ENCODE data around the gene GPRC5C. TPM values are rescaled to one million over a fixed set of nuclear protein-coding genes. Genes with fewer than 3 reads are reported as not detected.

The GPRC5C gene
- total RNA-seq, 4 donors from 2014 or later = 73.2 to 194 (median 163) TPM

- Histone ChIP-seq H3K4me1 (peaks cover 37 to 79% of the 10 kb centered on the region in 2 donors), H3K27ac (peak overlapping the region in 1 of 3 donors; percentile 24), H3K27me3 (no peaks in the 10 kb centered on the region), H3K9me3 (no peaks in the 10 kb centered on the region), H3K36me3 (no peaks in the 10 kb centered on the region), H3K4me3 (replicated peaks in 1 of 3) (no peak overlapping the region)
- intact Hi-C loops (cut with DNase I) = loop anchor here (5.0 kb wide), 1 partner anchor 239 kb away; the partner anchor contains the start of gene TTYH2
- TF ChIP-seq POLR2A (IDR thresholded peaks at IDR 0.05) (no peak), CTCF (IDR thresholded peaks at IDR 0.05) (no peak)
- 85 to 90% methylated on average over 12 to 13 of the region's 13 CpGs for WGBS, 2 donors
- no peak for DNase-seq
Observed at GRCh38 chr17:74450925-74451403, 19.1 kb downstream of the GPRC5C start.

- Histone ChIP-seq H3K27ac (peak overlapping the region in 2 of 3 donors; percentile 15 to 29), H3K27me3 (no peaks in the 10 kb centered on the region), H3K9me3 (no peaks in the 10 kb centered on the region), H3K4me1 (peaks cover 34 to 73% of the 10 kb centered on the region in 2 donors), H3K36me3 (no peaks in the 10 kb centered on the region), H3K4me3 (replicated peaks in 1 of 3) (no peak overlapping the region)
- WGBS, 2 donors = 82% methylated on average over 5 to 6 of the region's 6 CpGs
- no peak for TF ChIP-seq CTCF (IDR thresholded peaks at IDR 0.05)
- no peak for TF ChIP-seq POLR2A (IDR thresholded peaks at IDR 0.05)
- DNase-seq = no peak
- intact Hi-C loops (cut with DNase I) = loop anchor here (5.0 kb wide), 1 partner anchor 239 kb away; the partner anchor contains the start of gene TTYH2
Observed at GRCh38 chr17:74451557-74451956, 19.7 kb downstream of the GPRC5C start.

- peak overlapping the region; percentile 53 to 92 (median 77) for H3K27ac ChIP-seq
- no peaks in the 10 kb centered on the region for H3K27me3 ChIP-seq
- TF ChIP-seq POLR2A (IDR thresholded peaks at IDR 0.05) (no peak), CTCF (IDR thresholded peaks at IDR 0.05) (no peak)
- no peaks in the 10 kb centered on the region for H3K9me3 ChIP-seq
- intact Hi-C loops (cut with DNase I) = loop anchor here (5.0 kb wide), 1 partner anchor 240 kb away; the partner anchor contains the start of gene TTYH2
- DNase-seq = no peak
- H3K4me3 ChIP-seq (replicated peaks in 1 of 3) = no peak overlapping the region
- peaks cover 27 to 69% of the 10 kb centered on the region in 2 donors for H3K4me1 ChIP-seq
- no peaks in the 10 kb centered on the region for H3K36me3 ChIP-seq
- WGBS, 2 donors = 63 to 70% methylated on average over 16 of the region's 16 CpGs
Observed at GRCh38 chr17:74452033-74452840, 20.3 kb downstream of the GPRC5C start.

GRCh38 chr17:74452841-74453661 is 21.2 kb downstream of the GPRC5C start:
- H3K9me3 ChIP-seq = no peaks in the 10 kb centered on the region
- no peaks in the 10 kb centered on the region for H3K27me3 ChIP-seq
- peak overlapping the region; percentile 53 to 92 (median 77) for H3K27ac ChIP-seq
- peaks cover 19 to 69% of the 10 kb centered on the region in 2 donors for H3K4me1 ChIP-seq
- intact Hi-C loops (cut with DNase I) = loop anchor here (5.0 kb wide), 1 partner anchor 241 kb away; the partner anchor contains the start of gene TTYH2
- 44 to 55% methylated on average over 14 to 19 of the region's 22 CpGs for WGBS, 2 donors
- no peaks in the 10 kb centered on the region for H3K36me3 ChIP-seq
- peak; percentile 46 to 56 for DNase-seq
- no peak for TF ChIP-seq POLR2A (IDR thresholded peaks at IDR 0.05)
- TF ChIP-seq CTCF (IDR thresholded peaks at IDR 0.05) = no peak
- peak overlapping the region in 1 of 3 donors; percentile 33 for H3K4me3 ChIP-seq (replicated peaks in 1 of 3)
